Measurements from ENCODE around the gene EGFL6.

The EGFL6 gene

GRCh38 chrX:13587786-13588477 is 18.5 kb downstream of the EGFL6 start:
- DNase-seq (ENCODE audit: extremely low read depth, low read depth), result no peak
- no peak for TF ChIP-seq CTCF (IDR thresholded peaks at IDR 0.05; ENCODE audit: low read depth, low read length)

GRCh38 chrX:13590207-13590606 is 20.8 kb downstream of the EGFL6 start:
- no peak for DNase-seq (ENCODE audit: extremely low read depth, low read depth)
- no peak for TF ChIP-seq CTCF (IDR thresholded peaks at IDR 0.05; ENCODE audit: low read depth, low read length)

GRCh38 chrX:13590914-13591313 is 21.5 kb downstream of the EGFL6 start:
- no peak for TF ChIP-seq CTCF (IDR thresholded peaks at IDR 0.05; ENCODE audit: low read depth, low read length)
- DNase-seq (ENCODE audit: extremely low read depth, low read depth), result no peak

GRCh38 chrX:13597874-13598273 is 28.5 kb downstream of the EGFL6 start:
- no peak for TF ChIP-seq CTCF (IDR thresholded peaks at IDR 0.05; ENCODE audit: low read depth, low read length)
- peak; percentile 57 for DNase-seq (ENCODE audit: extremely low read depth, low read depth)

- peak; percentile 31 for TF ChIP-seq CTCF (IDR thresholded peaks at IDR 0.05; ENCODE audit: low read depth, low read length)
- no peak for DNase-seq (ENCODE audit: extremely low read depth, low read depth)
These were observed 29.5 kb downstream of the EGFL6 start for GRCh38 chrX:13598877-13599276.

GRCh38 chrX:13599491-13599890 is 30.1 kb downstream of the EGFL6 start:
- TF ChIP-seq CTCF (IDR thresholded peaks at IDR 0.05; ENCODE audit: low read depth, low read length), result no peak

GRCh38 chrX:13605611-13606010 is 36.2 kb downstream of the EGFL6 start:
- no peak for DNase-seq (ENCODE audit: extremely low read depth, low read depth)

More at GRCh38 chrX:13599491-13599890, 30.1 kb downstream of the EGFL6 start:
- no peak for DNase-seq (ENCODE audit: extremely low read depth, low read depth)

More at GRCh38 chrX:13605611-13606010, 36.2 kb downstream of the EGFL6 start:
- TF ChIP-seq CTCF (IDR thresholded peaks at IDR 0.05; ENCODE audit: low read depth, low read length), result no peak
